ENCODE results near the gene VPS16. TPM values are rescaled to one million over a fixed set of nuclear protein-coding genes. Genes with fewer than 3 reads are reported as not detected.

VPS16 gene
- total RNA-seq, 1 experiment from 2014 or later = 26.2 TPM

DNA sequence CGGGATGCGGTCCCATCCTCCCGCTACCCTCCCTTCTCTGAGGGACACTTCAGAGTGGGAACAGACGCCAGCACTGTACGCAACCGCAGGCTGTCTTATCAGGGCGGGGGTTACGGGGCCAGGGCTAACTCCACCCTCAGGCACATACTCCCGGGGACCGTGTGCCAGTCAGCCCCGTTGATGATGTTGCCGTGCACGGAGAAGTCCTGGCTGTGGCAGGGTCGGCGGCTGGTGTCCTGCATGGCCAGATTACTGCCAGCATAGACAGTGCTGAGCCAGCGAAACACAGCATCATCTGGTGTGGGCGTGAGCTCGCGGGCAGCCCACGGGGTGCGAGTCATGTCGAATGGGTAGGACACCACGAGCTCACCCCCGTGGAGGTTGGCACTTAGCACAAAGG lies 45.1 kb upstream of the VPS16 start:
- DNase-seq (ENCODE audit: low spot score) = no peak
- peaks cover 5% of the 10 kb centered on the region; the same call in 1 of the 2 replicates for H3K27me3 Mint-ChIP-seq (ENCODE audit: low read depth)
- H3K27ac Mint-ChIP-seq = no peak overlapping the region
- CTCF ChIA-PET = interaction anchor here (0.7 to 1.0 kb wide), 2 partner anchors 57 to 107 kb away, joined by 3 read pairs; no protein-coding TSS in a partner anchor
- H3K36me3 Mint-ChIP-seq = peaks cover 22% of the 10 kb centered on the region
- ATAC-seq = no peak
- TF ChIP-seq, protein P1, sequence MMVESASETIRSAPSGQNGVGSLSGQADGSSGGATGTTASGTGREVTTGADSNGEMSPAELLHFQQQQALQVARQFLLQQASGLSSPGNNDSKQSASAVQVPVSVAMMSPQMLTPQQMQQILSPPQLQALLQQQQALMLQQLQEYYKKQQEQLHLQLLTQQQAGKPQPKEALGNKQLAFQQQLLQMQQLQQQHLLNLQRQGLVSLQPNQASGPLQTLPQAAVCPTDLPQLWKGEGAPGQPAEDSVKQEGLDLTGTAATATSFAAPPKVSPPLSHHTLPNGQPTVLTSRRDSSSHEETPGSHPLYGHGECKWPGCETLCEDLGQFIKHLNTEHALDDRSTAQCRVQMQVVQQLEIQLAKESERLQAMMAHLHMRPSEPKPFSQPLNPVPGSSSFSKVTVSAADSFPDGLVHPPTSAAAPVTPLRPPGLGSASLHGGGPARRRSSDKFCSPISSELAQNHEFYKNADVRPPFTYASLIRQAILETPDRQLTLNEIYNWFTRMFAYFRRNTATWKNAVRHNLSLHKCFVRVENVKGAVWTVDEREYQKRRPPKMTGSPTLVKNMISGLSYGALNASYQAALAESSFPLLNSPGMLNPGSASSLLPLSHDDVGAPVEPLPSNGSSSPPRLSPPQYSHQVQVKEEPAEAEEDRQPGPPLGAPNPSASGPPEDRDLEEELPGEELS (CRISPR knock-in tag; IDR thresholded peaks at IDR 0.05) = no peak
- no peak for TF ChIP-seq NFYB (CRISPR knock-in tag; conservative IDR thresholded peaks at IDR 0.05; ENCODE audit: low read depth)
- TF ChIP-seq FOXJ3 (CRISPR knock-in tag; IDR thresholded peaks at IDR 0.05; ENCODE audit: borderline replicate concordance) = no peak
- TF ChIP-seq IRF2 (CRISPR knock-in tag; IDR thresholded peaks at IDR 0.05; ENCODE audit: borderline replicate concordance, low read depth) = no peak
- no peak for TF ChIP-seq ZNF263 (CRISPR knock-in tag; IDR thresholded peaks at IDR 0.05; ENCODE audit: low read depth)
- no peak for TF ChIP-seq CREM (CRISPR knock-in tag; IDR thresholded peaks at IDR 0.05)
- H3K4me3 Mint-ChIP-seq = no peak overlapping the region
- H3K4me1 Mint-ChIP-seq = peaks cover 14% of the 10 kb centered on the region
- POLR2A ChIA-PET = interaction anchor here (0.5 kb wide), 1 partner anchor 131 kb away, joined by 3 read pairs; no protein-coding TSS in a partner anchor
- no peaks in the 10 kb centered on the region for H3K9me3 Mint-ChIP-seq

DNA sequence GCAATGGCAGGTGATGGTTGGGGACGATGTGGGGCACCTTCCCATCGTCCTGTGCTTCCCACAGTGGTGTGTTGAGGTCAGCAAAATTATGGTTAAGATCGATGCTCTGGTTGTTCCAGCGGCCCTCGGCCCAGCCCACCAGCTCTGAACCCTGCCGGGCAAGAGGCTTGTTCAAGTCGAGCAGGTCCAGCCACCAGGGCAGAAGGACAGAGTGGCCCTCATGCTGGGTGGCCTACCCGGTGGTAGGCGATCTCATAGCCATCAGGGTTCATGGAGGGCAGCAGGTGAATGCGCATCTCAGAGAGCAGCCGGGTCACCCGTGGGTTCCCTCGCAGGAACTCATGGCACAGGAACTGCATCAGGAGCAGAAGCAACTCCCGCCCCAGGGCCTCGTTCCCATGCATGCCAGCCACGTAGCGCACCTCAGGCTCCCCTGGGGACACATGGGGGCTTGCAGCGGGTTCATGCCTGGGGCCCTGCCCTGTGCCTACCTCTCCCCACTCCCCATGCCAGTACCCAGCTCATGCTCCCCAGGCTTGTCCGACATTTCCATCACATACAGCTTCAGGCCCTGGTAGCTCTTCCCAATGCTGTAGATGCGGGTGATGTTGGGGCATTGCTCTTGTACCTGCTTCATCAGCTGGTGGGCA lies 44.4 kb upstream of the VPS16 start:
- H3K4me3 Mint-ChIP-seq = no peak overlapping the region
- peaks cover 11% of the 10 kb centered on the region for H3K27me3 Mint-ChIP-seq (ENCODE audit: low read depth)
- POLR2A ChIA-PET = no interaction called here
- H3K9me3 Mint-ChIP-seq = no peaks in the 10 kb centered on the region
- peaks cover 19% of the 10 kb centered on the region for H3K4me1 Mint-ChIP-seq
- TF ChIP-seq OVOL2 (CRISPR knock-in tag; IDR thresholded peaks at IDR 0.05; ENCODE audit: borderline replicate concordance) (no peak), NFYB (CRISPR knock-in tag; conservative IDR thresholded peaks at IDR 0.05; ENCODE audit: low read depth) (no peak), ZNF671 (CRISPR knock-in tag; IDR thresholded peaks at IDR 0.05) (no peak), SMAD4 (CRISPR knock-in tag; IDR thresholded peaks at IDR 0.05) (no peak), FOXJ3 (CRISPR knock-in tag; IDR thresholded peaks at IDR 0.05; ENCODE audit: borderline replicate concordance) (no peak), ZNF396 (CRISPR knock-in tag; IDR thresholded peaks at IDR 0.05; ENCODE audit: borderline replicate concordance) (no peak), JAZF1 (CRISPR knock-in tag; IDR thresholded peaks at IDR 0.05) (no peak)
- TF ChIP-seq, protein P2, sequence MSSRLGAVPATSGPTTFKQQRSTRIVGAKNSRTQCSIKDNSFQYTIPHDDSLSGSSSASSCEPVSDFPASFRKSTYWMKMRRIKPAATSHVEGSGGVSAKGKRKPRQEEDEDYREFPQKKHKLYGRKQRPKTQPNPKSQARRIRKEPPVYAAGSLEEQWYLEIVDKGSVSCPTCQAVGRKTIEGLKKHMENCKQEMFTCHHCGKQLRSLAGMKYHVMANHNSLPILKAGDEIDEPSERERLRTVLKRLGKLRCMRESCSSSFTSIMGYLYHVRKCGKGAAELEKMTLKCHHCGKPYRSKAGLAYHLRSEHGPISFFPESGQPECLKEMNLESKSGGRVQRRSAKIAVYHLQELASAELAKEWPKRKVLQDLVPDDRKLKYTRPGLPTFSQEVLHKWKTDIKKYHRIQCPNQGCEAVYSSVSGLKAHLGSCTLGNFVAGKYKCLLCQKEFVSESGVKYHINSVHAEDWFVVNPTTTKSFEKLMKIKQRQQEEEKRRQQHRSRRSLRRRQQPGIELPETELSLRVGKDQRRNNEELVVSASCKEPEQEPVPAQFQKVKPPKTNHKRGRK (CRISPR knock-in tag; IDR thresholded peaks at IDR 0.05; ENCODE audit: borderline replicate concordance) = no peak
- TF ChIP-seq, protein P3, sequence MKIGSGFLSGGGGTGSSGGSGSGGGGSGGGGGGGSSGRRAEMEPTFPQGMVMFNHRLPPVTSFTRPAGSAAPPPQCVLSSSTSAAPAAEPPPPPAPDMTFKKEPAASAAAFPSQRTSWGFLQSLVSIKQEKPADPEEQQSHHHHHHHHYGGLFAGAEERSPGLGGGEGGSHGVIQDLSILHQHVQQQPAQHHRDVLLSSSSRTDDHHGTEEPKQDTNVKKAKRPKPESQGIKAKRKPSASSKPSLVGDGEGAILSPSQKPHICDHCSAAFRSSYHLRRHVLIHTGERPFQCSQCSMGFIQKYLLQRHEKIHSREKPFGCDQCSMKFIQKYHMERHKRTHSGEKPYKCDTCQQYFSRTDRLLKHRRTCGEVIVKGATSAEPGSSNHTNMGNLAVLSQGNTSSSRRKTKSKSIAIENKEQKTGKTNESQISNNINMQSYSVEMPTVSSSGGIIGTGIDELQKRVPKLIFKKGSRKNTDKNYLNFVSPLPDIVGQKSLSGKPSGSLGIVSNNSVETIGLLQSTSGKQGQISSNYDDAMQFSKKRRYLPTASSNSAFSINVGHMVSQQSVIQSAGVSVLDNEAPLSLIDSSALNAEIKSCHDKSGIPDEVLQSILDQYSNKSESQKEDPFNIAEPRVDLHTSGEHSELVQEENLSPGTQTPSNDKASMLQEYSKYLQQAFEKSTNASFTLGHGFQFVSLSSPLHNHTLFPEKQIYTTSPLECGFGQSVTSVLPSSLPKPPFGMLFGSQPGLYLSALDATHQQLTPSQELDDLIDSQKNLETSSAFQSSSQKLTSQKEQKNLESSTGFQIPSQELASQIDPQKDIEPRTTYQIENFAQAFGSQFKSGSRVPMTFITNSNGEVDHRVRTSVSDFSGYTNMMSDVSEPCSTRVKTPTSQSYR (CRISPR knock-in tag; IDR thresholded peaks at IDR 0.05) = no peak
- TF ChIP-seq, protein P4, sequence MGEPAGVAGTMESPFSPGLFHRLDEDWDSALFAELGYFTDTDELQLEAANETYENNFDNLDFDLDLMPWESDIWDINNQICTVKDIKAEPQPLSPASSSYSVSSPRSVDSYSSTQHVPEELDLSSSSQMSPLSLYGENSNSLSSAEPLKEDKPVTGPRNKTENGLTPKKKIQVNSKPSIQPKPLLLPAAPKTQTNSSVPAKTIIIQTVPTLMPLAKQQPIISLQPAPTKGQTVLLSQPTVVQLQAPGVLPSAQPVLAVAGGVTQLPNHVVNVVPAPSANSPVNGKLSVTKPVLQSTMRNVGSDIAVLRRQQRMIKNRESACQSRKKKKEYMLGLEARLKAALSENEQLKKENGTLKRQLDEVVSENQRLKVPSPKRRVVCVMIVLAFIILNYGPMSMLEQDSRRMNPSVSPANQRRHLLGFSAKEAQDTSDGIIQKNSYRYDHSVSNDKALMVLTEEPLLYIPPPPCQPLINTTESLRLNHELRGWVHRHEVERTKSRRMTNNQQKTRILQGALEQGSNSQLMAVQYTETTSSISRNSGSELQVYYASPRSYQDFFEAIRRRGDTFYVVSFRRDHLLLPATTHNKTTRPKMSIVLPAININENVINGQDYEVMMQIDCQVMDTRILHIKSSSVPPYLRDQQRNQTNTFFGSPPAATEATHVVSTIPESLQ (CRISPR knock-in tag; IDR thresholded peaks at IDR 0.05) = no peak
- TF ChIP-seq, protein P5, sequence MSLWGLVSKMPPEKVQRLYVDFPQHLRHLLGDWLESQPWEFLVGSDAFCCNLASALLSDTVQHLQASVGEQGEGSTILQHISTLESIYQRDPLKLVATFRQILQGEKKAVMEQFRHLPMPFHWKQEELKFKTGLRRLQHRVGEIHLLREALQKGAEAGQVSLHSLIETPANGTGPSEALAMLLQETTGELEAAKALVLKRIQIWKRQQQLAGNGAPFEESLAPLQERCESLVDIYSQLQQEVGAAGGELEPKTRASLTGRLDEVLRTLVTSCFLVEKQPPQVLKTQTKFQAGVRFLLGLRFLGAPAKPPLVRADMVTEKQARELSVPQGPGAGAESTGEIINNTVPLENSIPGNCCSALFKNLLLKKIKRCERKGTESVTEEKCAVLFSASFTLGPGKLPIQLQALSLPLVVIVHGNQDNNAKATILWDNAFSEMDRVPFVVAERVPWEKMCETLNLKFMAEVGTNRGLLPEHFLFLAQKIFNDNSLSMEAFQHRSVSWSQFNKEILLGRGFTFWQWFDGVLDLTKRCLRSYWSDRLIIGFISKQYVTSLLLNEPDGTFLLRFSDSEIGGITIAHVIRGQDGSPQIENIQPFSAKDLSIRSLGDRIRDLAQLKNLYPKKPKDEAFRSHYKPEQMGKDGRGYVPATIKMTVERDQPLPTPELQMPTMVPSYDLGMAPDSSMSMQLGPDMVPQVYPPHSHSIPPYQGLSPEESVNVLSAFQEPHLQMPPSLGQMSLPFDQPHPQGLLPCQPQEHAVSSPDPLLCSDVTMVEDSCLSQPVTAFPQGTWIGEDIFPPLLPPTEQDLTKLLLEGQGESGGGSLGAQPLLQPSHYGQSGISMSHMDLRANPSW (CRISPR knock-in tag; conservative IDR thresholded peaks at IDR 0.05; ENCODE audit: low read depth) = no peak
- TF ChIP-seq, protein P6, sequence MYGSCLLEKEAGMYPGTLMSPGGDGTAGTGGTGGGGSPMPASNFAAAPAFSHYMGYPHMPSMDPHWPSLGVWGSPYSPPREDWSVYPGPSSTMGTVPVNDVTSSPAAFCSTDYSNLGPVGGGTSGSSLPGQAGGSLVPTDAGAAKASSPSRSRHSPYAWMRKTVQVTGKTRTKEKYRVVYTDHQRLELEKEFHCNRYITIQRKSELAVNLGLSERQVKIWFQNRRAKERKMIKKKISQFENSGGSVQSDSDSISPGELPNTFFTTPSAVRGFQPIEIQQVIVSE (CRISPR knock-in tag; IDR thresholded peaks at IDR 0.05; ENCODE audit: borderline replicate concordance) = no peak
- CTCF ChIA-PET = no interaction called here
- H3K27ac Mint-ChIP-seq = no peak overlapping the region
- DNase-seq (ENCODE audit: low spot score) = no peak
- ATAC-seq = no peak
- peaks cover 22% of the 10 kb centered on the region for H3K36me3 Mint-ChIP-seq
